ENCODE measurements around the gene NHEJ1.
A peak's percentile ranks its signal among the peaks of the same experiment; 100 is the strongest.

The NHEJ1 gene

DNA sequence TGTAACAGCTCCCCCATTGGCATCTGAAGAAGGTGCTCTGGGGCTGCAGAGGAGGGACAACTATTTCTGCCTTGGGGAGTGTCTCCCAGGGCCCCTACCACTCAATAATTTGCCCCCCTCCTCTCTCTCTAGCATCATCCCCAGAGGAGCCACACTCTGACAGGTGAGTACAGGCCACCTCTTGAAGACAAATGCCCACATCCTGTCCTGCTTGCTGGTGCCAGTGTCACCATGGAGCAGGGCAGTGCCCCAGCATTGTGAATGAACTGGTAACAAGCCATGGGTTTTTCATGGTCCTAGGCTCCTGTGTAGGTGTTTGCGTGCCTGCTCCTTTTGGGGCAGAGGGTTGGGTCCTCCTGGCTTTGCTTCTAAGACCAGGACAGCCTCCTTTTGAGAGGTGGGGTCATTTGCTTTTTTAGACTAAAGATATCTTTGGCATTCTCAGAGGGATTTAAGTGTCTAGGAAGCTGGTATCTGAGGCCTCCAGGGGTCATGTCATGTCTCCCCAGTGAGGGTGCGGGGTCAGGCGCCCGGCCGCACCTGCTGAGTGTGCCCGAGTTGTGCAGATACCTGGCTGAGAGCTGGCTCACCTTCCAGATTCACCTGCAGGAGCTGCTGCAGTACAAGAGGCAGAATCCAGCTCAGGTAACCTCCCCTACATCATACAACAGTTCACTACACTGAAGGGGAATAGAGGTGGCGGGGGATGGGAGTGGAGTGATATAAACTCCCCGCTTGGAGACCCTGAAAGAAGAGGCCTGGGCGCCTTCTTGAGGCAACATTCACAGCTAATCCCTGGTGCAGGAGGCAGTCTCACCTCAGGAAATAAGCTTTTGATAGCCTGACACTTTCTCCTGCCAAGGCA is 19.2 kb upstream of the NHEJ1 start:
- H3K27me3 ChIP-seq (ENCODE audit: low read length), result no peaks in the 10 kb centered on the region
- H3K4me2 ChIP-seq (ENCODE audit: low read depth, low read length, poor library complexity, severe bottlenecking), result peak overlapping the region; percentile 73

GRCh38 chr2:219178377-219179175 is 18.0 kb upstream of the NHEJ1 start:
- H3K27ac ChIP-seq (ENCODE audit: low read depth, low read length), result peak overlapping the region; percentile 98
- H2AFZ ChIP-seq (ENCODE audit: low read depth, low read length, severe bottlenecking), result peak overlapping the region; percentile 66

More for the DNA sequence above, 19.2 kb upstream of the NHEJ1 start:
- no peak overlapping the region for H3K27ac ChIP-seq (ENCODE audit: low read depth, low read length)
- H2AFZ ChIP-seq (ENCODE audit: low read depth, low read length, severe bottlenecking), result no peak overlapping the region
- no peak overlapping the region for H3K4me3 ChIP-seq (ENCODE audit: insufficient read depth, low read length, poor library complexity, severe bottlenecking)
- H3K79me2 ChIP-seq (ENCODE audit: insufficient read depth, low read length), result peaks cover 20% of the 10 kb centered on the region
- no peak for TF ChIP-seq EZH2phosphoT487 (conservative IDR thresholded peaks at IDR 0.05; ENCODE audit: low read length)
- TF ChIP-seq, protein P1, sequence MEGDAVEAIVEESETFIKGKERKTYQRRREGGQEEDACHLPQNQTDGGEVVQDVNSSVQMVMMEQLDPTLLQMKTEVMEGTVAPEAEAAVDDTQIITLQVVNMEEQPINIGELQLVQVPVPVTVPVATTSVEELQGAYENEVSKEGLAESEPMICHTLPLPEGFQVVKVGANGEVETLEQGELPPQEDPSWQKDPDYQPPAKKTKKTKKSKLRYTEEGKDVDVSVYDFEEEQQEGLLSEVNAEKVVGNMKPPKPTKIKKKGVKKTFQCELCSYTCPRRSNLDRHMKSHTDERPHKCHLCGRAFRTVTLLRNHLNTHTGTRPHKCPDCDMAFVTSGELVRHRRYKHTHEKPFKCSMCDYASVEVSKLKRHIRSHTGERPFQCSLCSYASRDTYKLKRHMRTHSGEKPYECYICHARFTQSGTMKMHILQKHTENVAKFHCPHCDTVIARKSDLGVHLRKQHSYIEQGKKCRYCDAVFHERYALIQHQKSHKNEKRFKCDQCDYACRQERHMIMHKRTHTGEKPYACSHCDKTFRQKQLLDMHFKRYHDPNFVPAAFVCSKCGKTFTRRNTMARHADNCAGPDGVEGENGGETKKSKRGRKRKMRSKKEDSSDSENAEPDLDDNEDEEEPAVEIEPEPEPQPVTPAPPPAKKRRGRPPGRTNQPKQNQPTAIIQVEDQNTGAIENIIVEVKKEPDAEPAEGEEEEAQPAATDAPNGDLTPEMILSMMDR (IDR thresholded peaks at IDR 0.05; ENCODE audit: insufficient read depth, low read length, poor library complexity, severe bottlenecking), result no peak
- H3K9me2 ChIP-seq (replicated peaks; ENCODE audit: insufficient read depth, low read length), result no peaks in the 10 kb centered on the region
- peaks cover 15% of the 10 kb centered on the region for H3F3A ChIP-seq (ENCODE audit: insufficient read depth)
- H3K36me3 ChIP-seq (ENCODE audit: low read length), result no peaks in the 10 kb centered on the region
- peak overlapping the region; percentile 99; the same call in 1 of the 2 replicates for H3K9ac ChIP-seq (ENCODE audit: low read length)
- no peaks in the 10 kb centered on the region for H4K20me1 ChIP-seq (ENCODE audit: low read depth, low read length)
- no peaks in the 10 kb centered on the region for H3K9me3 ChIP-seq (ENCODE audit: insufficient read depth, low read length)

DNA sequence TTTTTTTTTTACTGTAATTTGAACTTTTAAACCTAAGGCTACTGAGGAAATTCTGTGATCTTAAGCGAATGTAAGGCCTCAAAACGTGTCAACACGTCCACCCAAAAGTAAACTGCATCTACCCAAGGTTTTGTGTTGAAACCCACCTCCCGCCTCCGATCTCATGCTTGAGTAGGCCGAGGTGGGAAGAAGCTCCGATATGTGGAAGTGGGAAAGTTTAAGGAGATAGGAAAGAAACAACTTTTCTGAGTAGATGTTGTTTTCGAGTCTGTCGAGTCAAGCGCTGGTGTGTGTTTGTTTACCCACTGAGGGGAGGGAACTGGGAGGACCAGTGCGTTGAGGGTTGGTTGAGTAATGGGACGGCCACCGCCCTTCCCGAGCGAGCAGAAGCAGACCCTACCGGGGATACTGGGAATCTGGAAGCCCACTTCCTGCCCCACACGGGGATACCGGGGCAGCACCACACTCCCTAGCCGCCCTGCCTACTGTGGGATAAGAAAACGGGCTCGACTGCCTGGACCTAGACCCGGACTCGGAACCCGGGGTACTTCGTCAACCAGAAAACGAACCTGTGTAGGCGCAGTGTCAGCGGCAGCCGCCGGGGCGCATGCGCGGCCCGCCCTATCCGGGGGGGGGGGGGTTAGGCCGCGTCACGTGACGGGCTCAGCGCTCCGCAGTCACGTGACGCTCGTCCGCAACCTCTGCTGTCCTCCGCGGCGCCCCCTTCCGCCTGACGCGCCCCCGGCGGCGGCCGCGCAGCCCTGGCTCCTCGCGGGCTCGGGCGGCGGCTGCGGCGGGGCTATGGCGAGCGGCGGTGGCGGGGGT is 17.1 kb upstream of the NHEJ1 start, which contains the start of gene RETREG2:
TSS of gene RETREG2 (plus strand) at position 724 of the 825 bp plus-strand sequence. CDS start at position 802, 78 bp downstream.
- peak within 1 kb of the TSS; percentile 99 for H3K9ac ChIP-seq (ENCODE audit: low read length)
- H3K79me2 ChIP-seq (ENCODE audit: insufficient read depth, low read length), result peaks cover 20% of the 10 kb centered on the region
- H3K4me2 ChIP-seq (ENCODE audit: low read depth, low read length, poor library complexity, severe bottlenecking), result peak within 1 kb of the TSS; percentile 100
- peak within 1 kb of the TSS; percentile 98 for H3K27ac ChIP-seq (ENCODE audit: low read depth, low read length)
- no peaks in the 10 kb centered on the region for H3K9me3 ChIP-seq (ENCODE audit: insufficient read depth, low read length)
- H3F3A ChIP-seq (ENCODE audit: insufficient read depth), result peaks cover 15% of the 10 kb centered on the region
- no peaks in the 10 kb centered on the region for H3K27me3 ChIP-seq (ENCODE audit: low read length)
- peak within 1 kb of the TSS; percentile 96 for H3K4me3 ChIP-seq (ENCODE audit: insufficient read depth, low read length, poor library complexity, severe bottlenecking)
- H3K36me3 ChIP-seq (ENCODE audit: low read length), result no peaks in the 10 kb centered on the region
- H2AFZ ChIP-seq (ENCODE audit: low read depth, low read length, severe bottlenecking), result peak within 1 kb of the TSS; percentile 93
- TF ChIP-seq, protein P1 (IDR thresholded peaks at IDR 0.05; ENCODE audit: insufficient read depth, low read length, poor library complexity, severe bottlenecking), result peak; percentile 24
- TF ChIP-seq EZH2phosphoT487 (conservative IDR thresholded peaks at IDR 0.05; ENCODE audit: low read length), result no peak
- no peaks in the 10 kb centered on the region for H3K9me2 ChIP-seq (replicated peaks; ENCODE audit: insufficient read depth, low read length)
- H4K20me1 ChIP-seq (ENCODE audit: low read depth, low read length), result no peaks in the 10 kb centered on the region

More at GRCh38 chr2:219178377-219179175, 18.0 kb upstream of the NHEJ1 start:
- Histone ChIP-seq H3K9me2 (replicated peaks; ENCODE audit: insufficient read depth, low read length) (no peaks in the 10 kb centered on the region), H3F3A (ENCODE audit: insufficient read depth) (peaks cover 15% of the 10 kb centered on the region), H4K20me1 (ENCODE audit: low read depth, low read length) (no peaks in the 10 kb centered on the region), H3K9me3 (ENCODE audit: insufficient read depth, low read length) (no peaks in the 10 kb centered on the region), H3K4me3 (ENCODE audit: insufficient read depth, low read length, poor library complexity, severe bottlenecking) (peak overlapping the region; percentile 96), H3K9ac (ENCODE audit: low read length) (peak overlapping the region; percentile 99), H3K27me3 (ENCODE audit: low read length) (no peaks in the 10 kb centered on the region), H3K79me2 (ENCODE audit: insufficient read depth, low read length) (peaks cover 20% of the 10 kb centered on the region), H3K36me3 (ENCODE audit: low read length) (no peaks in the 10 kb centered on the region), H3K4me2 (ENCODE audit: low read depth, low read length, poor library complexity, severe bottlenecking) (peak overlapping the region; percentile 73)
- TF ChIP-seq, protein P1 (IDR thresholded peaks at IDR 0.05; ENCODE audit: insufficient read depth, low read length, poor library complexity, severe bottlenecking), result peak; percentile 10
- no peak for TF ChIP-seq EZH2phosphoT487 (conservative IDR thresholded peaks at IDR 0.05; ENCODE audit: low read length)
